HUES48 (cell line): ENCODE data around the gene SAMD15.

Experiments
- H3K27ac ChIP-seq: one replicate; pipeline ENCODE4 v1.7.0; 2013; ENCODE audit warnings: low read depth, low read length, inconsistent platforms
- H3K27me3 ChIP-seq: 2 replicates; pipeline ENCODE4 v1.6.1; 2013; ENCODE audit warnings: mild to moderate bottlenecking, low read length; ENCODE audit not compliant: control insufficient read depth, insufficient read depth
- H3K36me3 ChIP-seq: 2 replicates; pipeline ENCODE4 v1.6.1; 2013; ENCODE audit warnings: low read length; ENCODE audit not compliant: control insufficient read depth, insufficient read depth
- H3K4me1 ChIP-seq: 2 replicates; pipeline ENCODE4 v1.6.1; 2013; ENCODE audit warnings: mild to moderate bottlenecking, low read length; ENCODE audit not compliant: control insufficient read depth, insufficient read depth
- H3K4me3 ChIP-seq: 2 replicates; pipeline ENCODE4 v1.5.1; 2013; ENCODE audit warnings: mild to moderate bottlenecking, low read depth, low read length
- H3K9ac ChIP-seq: 2 replicates; pipeline ENCODE4 v1.6.1; 2013; ENCODE audit warnings: mild to moderate bottlenecking, low read depth, low read length, moderate library complexity
- H3K9me3 ChIP-seq: 2 replicates; pipeline ENCODE4 v1.6.1; 2013; ENCODE audit warnings: low read length; ENCODE audit not compliant: control insufficient read depth, insufficient read depth

The SAMD15 gene

DNA sequence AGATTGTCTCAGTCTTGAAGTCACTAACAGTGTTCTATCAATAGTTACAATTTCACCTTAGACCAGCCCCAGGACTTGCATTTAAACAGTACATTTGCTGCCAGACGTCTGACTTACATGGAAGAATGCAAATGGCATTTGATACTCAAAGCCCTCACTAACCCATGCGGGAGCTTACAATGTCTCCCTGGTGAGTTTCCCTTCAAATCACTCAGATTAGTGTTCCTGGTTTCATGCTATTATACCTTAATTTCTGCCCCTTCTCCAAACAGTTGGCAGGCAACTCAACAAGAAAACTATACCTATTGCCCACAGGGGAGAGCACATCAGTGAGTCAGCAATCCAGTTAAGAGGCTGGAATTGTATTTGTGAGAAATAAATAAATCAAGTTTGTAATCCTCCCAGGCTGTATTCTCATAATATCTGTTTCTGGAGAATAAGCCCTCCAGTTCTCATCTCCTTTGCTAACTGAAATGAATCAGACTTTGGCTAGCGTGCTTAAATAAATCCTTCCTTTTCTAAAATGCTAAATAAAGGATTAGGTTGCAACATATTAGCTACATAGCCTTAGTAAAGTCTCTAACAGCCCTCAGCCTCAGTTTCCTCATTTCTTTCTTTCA is 32.7 kb upstream of the SAMD15 start:
- H3K9me3 ChIP-seq, result no peaks in the 10 kb centered on the region

DNA sequence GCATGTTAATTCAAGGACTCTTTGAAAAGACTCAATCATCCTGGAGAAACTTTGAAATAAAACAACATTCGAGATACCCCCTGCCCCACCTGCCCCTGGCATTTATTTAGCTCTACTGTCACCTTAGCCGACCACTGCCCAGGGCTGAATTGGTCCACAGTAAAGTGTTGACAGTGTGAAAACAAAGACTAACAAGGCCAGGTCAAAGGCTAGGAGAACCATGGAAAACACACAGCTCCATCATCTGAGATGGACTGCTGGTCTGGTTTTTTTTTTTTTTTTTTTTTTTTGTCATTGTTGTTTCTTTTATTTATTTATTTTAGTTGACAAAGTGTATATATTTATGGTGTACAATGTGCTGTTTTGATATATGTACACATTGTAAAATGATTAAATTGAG is 30.7 kb upstream of the SAMD15 start:
- H3K27me3 ChIP-seq, result no peaks in the 10 kb centered on the region
- H3K36me3 ChIP-seq, result peaks cover 9% of the 10 kb centered on the region; the same call in 1 of the 2 replicates
- no peak overlapping the region for H3K9ac ChIP-seq
- peaks cover 17% of the 10 kb centered on the region for H3K4me1 ChIP-seq
- H3K27ac ChIP-seq, result no peak overlapping the region
- no peaks in the 10 kb centered on the region for H3K9me3 ChIP-seq
- H3K4me3 ChIP-seq, result no peak overlapping the region

More for the DNA sequence above, 32.7 kb upstream of the SAMD15 start:
- peaks cover 31% of the 10 kb centered on the region for H3K4me1 ChIP-seq
- no peak overlapping the region for H3K27ac ChIP-seq
- peaks cover 6% of the 10 kb centered on the region; the same call in 1 of the 2 replicates for H3K36me3 ChIP-seq
- H3K9ac ChIP-seq, result no peak overlapping the region
- no peak overlapping the region for H3K4me3 ChIP-seq
- no peaks in the 10 kb centered on the region for H3K27me3 ChIP-seq

DNA sequence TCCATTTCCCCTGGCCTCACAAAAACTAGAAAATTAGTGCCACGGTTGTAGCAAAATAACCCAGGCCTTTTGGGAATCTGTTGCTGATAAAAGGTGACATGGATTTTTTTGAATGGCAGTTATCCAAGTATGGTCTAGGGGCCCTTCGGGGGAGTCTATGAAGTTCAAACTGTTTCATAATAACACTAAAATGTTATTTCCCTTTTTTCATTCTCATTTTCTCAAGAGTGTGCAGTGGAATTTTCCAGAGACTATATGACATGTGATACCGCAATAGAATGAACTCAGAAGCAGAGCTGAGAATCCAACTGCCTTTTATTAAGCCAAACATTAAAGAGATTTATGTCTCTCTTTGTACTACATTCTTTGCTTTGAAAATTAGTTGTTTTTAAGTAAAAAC is 29.4 kb upstream of the SAMD15 start:
- peaks cover 12% of the 10 kb centered on the region for H3K4me1 ChIP-seq
- H3K27me3 ChIP-seq, result no peaks in the 10 kb centered on the region
- no peak overlapping the region for H3K4me3 ChIP-seq
- H3K27ac ChIP-seq, result no peak overlapping the region
- H3K9me3 ChIP-seq, result no peaks in the 10 kb centered on the region
- H3K9ac ChIP-seq, result no peak overlapping the region
- peaks cover 4% of the 10 kb centered on the region; the same call in 1 of the 2 replicates for H3K36me3 ChIP-seq

DNA sequence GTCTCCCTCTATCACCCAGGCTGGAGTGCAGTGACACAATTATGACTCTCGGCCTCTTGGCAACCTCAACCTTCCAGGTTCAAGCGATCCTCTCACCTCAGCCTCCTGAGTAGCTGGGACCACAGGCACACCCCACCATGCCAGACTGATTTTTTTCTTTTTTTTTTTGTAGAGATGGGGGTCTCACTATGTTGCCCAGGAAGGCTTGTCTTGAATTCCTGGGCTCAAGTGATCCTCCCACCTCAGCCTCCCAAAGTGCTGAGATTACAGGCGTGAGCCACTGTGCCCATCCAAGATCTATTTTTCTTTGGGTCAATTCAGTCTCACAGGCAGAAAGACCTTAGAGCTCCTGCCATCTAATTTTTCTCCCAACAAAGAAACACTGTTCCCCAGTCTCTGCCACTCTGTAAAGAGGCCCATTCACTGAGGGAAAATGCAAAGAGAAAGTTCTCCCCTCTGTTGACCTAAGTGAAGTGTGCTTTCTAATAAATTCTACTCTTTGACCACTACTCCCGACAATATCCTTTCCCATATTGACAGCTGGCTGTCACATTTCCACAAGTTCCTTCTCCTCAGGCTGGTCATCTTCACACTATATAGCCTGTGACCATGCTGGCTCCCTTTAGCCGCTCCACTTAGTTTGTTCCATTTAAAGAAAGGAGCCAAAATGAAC is 23.6 kb upstream of the SAMD15 start:
- Histone ChIP-seq H3K27me3 (no peaks in the 10 kb centered on the region), H3K36me3 (peaks cover 4% of the 10 kb centered on the region; the same call in 1 of the 2 replicates), H3K9me3 (no peaks in the 10 kb centered on the region), H3K4me1 (no peaks in the 10 kb centered on the region), H3K9ac (no peak overlapping the region), H3K4me3 (no peak overlapping the region), H3K27ac (no peak overlapping the region)

DNA sequence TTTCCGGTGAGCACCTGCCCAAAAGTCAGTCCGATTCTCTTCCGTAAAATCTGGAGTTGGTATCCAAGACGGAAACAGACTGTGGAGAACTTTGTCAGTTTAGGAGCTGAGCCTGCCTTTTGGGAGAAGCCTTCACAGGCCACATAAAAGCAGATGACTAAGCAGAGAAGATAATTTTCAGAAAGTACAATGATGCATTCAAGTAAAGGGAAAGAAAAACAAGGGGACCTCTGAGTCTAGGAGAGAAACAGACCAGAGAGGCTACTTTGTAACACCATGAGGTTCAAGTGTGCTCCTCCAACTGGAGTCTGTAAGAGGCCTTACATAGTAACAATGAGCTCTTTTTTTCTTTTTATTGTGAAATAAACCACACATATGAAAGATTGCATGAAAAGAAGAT is 21.4 kb upstream of the SAMD15 start:
- no peaks in the 10 kb centered on the region for H3K36me3 ChIP-seq
- no peak overlapping the region for H3K27ac ChIP-seq
- no peaks in the 10 kb centered on the region for H3K27me3 ChIP-seq
- no peak overlapping the region for H3K4me3 ChIP-seq
- no peaks in the 10 kb centered on the region for H3K9me3 ChIP-seq
- no peak overlapping the region for H3K9ac ChIP-seq
- H3K4me1 ChIP-seq, result no peaks in the 10 kb centered on the region

DNA sequence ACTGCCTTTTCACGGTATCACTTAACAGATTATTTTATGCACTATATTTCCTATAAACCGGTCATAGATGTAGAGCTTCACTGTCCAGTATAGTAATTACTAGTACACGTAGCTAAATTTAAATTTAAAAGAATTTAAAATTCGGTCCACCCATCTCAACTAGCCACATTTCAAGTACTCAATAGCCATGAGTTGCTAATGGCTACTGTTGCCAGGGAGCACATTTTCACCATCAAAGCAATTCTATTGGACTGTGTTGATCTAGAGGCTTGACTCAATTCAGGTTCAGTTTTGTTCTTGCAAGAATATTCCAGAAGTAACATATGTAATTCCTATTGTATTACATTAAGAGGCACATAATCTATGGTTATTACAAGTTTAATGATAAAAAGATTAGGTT is 20.3 kb upstream of the SAMD15 start:
- Histone ChIP-seq H3K9me3 (no peaks in the 10 kb centered on the region), H3K27me3 (no peaks in the 10 kb centered on the region), H3K4me1 (no peaks in the 10 kb centered on the region), H3K36me3 (no peaks in the 10 kb centered on the region), H3K9ac (no peak overlapping the region), H3K4me3 (no peak overlapping the region), H3K27ac (no peak overlapping the region)

DNA sequence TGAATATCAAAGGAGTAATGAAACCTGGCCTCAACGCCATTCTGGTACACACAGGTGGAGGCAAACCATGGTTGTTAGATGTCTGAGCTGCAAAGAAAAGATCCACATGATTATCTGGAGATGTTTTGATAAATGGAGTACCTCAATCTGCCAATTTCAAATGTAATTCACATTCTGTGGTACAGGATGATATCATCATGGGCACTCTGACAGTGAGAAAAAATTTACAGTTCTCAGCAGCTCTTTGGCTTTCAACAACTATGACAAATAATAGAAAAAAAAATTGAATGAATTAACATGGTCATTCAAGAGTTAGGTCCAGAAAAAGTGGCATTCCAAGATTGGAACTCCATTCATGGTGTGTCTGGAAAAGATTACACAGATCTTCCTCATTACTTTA is 17.6 kb upstream of the SAMD15 start:
- H3K36me3 ChIP-seq, result no peaks in the 10 kb centered on the region
- no peaks in the 10 kb centered on the region for H3K27me3 ChIP-seq
- no peaks in the 10 kb centered on the region for H3K4me1 ChIP-seq
- no peaks in the 10 kb centered on the region for H3K9me3 ChIP-seq
- no peak overlapping the region for H3K4me3 ChIP-seq
- H3K27ac ChIP-seq, result no peak overlapping the region
- H3K9ac ChIP-seq, result no peak overlapping the region

DNA sequence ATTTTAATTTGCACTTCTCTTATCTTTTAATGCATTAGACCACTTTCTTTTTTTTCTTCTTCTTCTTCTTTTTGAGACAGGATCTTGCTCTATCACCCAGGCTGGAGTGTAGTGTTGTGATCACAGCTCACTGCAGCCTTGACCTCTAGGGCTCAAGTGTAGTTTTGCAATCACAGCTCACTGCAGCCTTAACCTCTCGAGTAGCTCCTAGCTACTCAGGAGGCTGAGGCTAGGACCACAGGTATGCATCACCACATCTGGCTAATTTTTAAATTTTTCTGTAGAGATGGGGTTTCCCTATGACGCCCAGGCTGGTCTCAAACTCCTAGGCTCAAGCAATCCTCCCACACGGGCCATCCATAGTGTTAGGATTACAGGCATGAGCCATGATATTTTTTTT is 13.0 kb upstream of the SAMD15 start:
- Histone ChIP-seq H3K27me3 (no peaks in the 10 kb centered on the region), H3K27ac (no peak overlapping the region)

DNA sequence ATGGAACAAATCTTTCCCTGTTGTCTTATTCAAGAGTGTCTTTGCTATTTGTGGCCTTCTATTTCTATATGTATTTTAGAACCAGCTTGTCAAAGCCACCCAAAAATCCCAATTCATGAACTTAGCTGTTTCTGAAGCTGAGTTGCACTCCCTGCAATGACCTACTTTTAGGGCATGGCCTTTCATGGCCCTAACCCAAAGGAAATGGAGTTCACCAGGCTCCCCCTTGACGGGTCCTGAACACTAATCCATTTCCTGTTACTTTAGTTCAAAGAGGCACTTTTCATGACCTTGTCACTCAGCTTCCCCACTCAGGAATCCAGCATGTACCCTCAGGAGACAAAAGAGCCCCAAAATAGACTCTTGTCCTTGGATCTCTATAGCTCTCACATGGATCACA is 7.9 kb upstream of the SAMD15 start:
- Histone ChIP-seq H3K27ac (no peak overlapping the region), H3K4me1 (peaks cover 8% of the 10 kb centered on the region; the same call in 1 of the 2 replicates), H3K9me3 (no peaks in the 10 kb centered on the region), H3K4me3 (no peak overlapping the region), H3K36me3 (no peaks in the 10 kb centered on the region), H3K9ac (no peak overlapping the region), H3K27me3 (no peaks in the 10 kb centered on the region)

More for the DNA sequence above, 13.0 kb upstream of the SAMD15 start:
- Histone ChIP-seq H3K9me3 (no peaks in the 10 kb centered on the region), H3K36me3 (no peaks in the 10 kb centered on the region), H3K4me1 (no peaks in the 10 kb centered on the region), H3K9ac (no peak overlapping the region), H3K4me3 (no peak overlapping the region)

DNA sequence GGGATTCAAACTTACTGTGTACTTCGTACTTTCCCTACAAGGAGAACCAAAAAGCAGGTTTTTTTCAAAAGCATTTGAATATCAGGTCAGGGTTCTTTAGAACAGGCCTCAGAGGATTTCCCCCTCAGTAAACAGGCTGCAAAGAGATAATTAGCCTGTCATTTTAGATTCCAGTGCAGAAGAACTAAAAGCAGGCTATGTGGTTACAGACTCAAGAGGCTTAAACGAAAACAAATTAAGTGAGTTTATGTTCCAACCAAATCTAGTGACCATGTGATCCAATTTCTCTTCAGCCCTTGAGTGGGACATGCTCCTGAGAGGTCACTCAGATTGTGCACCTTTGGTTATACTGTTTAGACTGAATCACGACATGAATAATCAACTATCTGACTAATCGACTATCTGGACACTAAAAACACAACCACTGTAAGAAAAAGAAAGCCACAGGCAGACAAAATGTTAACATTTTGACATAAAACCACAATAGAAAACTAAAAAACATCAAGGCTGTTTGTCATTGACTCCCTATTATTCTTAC is 4.8 kb upstream of the SAMD15 start:
- Histone ChIP-seq H3K4me3 (no peak overlapping the region), H3K27me3 (no peaks in the 10 kb centered on the region), H3K9ac (no peak overlapping the region), H3K4me1 (peaks cover 14% of the 10 kb centered on the region), H3K27ac (no peak overlapping the region), H3K9me3 (no peaks in the 10 kb centered on the region), H3K36me3 (no peaks in the 10 kb centered on the region)

DNA sequence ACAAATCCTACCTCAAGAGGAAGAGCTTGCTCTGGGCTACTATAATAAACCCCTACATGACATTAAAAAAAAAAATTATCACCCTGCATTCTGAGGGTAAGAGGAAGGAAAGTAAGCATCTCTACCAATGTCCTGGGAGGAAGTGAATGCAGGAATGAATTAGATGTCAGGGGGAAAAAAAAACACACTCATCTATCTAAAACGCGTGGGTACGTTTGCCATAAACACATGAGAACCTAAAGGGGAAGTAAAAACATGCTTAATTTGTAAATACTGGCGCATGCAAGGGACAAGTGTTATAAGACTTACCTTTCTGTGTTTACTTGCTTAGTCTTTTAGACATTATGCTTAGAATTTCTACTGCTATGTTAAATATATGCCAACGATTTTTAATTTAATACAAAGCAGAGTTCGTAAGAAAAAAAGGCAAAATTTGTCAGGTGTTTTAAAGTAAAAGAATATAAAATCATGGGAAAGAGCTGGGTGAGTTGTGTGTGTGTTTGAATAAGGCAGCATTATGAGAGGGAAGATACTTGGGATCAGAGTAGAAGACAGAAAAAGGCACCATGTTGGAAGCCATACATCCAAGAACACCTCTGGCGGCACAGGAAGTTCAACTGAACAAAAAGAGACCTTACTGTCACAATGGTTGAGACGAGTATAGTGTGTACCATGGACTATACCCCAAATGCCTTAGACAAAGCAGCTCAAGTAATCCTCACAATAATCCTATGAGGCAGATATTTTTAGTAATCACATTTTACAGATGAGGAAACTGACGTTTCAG is 1.8 kb upstream of the SAMD15 start:
- no peak overlapping the region for H3K4me3 ChIP-seq
- H3K4me1 ChIP-seq, result peaks cover 14% of the 10 kb centered on the region
- no peaks in the 10 kb centered on the region for H3K36me3 ChIP-seq
- no peak overlapping the region for H3K9ac ChIP-seq
- H3K9me3 ChIP-seq, result no peaks in the 10 kb centered on the region
- H3K27me3 ChIP-seq, result 0 out of 2 replicates have a peak, but pooled peaks cover 4% of the 10 kb centered on the region
- no peak overlapping the region for H3K27ac ChIP-seq
